NCI-H128 (cell line): ENCODE measurements around the gene ACAN.

Experiments
- DNase-seq: peaks from one replicate; lab custom pipeline; 2025; ENCODE audit not compliant: unreplicated experiment; lab: John Stamatoyannopoulos, UW

ACAN gene

GRCh38 chr15:88803241-88803919, at the start of gene ACAN:
Gene ACAN, plus strand, starts transcription at chr15:88803436. Its CDS starts 32,771 bp downstream, at chr15:88836207.
- no peak for DNase-seq

- no peak for DNase-seq
Observed at GRCh38 chr15:88756521-88756920, 46.7 kb upstream of the ACAN start.

GRCh38 chr15:88756921-88757320, 46.3 kb upstream of the ACAN start:
- DNase-seq, result no peak

- no peak for DNase-seq
Observed at GRCh38 chr15:88759872-88760271, 43.4 kb upstream of the ACAN start.

- DNase-seq, result no peak
Observed at GRCh38 chr15:88764448-88764847, 38.8 kb upstream of the ACAN start.

GRCh38 chr15:88765212-88765611, 38.0 kb upstream of the ACAN start:
- DNase-seq, result no peak

- DNase-seq, result no peak
Observed at GRCh38 chr15:88769161-88769971, 33.9 kb upstream of the ACAN start.

- no peak for DNase-seq
Observed at GRCh38 chr15:88775776-88776175, 27.5 kb upstream of the ACAN start.

GRCh38 chr15:88776646-88777045, 26.6 kb upstream of the ACAN start:
- no peak for DNase-seq

- DNase-seq, result no peak
Observed at GRCh38 chr15:88779944-88780343, 23.3 kb upstream of the ACAN start.

- no peak for DNase-seq
Observed at GRCh38 chr15:88782465-88782864, 20.8 kb upstream of the ACAN start.

GRCh38 chr15:88785217-88785616, 18.0 kb upstream of the ACAN start:
- no peak for DNase-seq

- no peak for DNase-seq
Observed at GRCh38 chr15:88788036-88788435, 15.2 kb upstream of the ACAN start.

GRCh38 chr15:88788816-88789215, 14.4 kb upstream of the ACAN start:
- no peak for DNase-seq

- no peak for DNase-seq
Observed at GRCh38 chr15:88790486-88790885, 12.8 kb upstream of the ACAN start.

GRCh38 chr15:88791637-88792036, 11.6 kb upstream of the ACAN start:
- no peak for DNase-seq

- no peak for DNase-seq
Observed at GRCh38 chr15:88792342-88793282, 10.6 kb upstream of the ACAN start.

GRCh38 chr15:88794001-88794400, 9.2 kb upstream of the ACAN start:
- no peak for DNase-seq

- no peak for DNase-seq
Observed at GRCh38 chr15:88797663-88798339, 5.4 kb upstream of the ACAN start.

- no peak for DNase-seq
Observed at GRCh38 chr15:88799341-88799740, 3.9 kb upstream of the ACAN start.

- DNase-seq, result no peak
Observed at GRCh38 chr15:88800026-88800425, 3.2 kb upstream of the ACAN start.
